Colonic mucosa (tissue), 4 donors: Measurements from ENCODE around the gene TMEM198. TPM values are rescaled to one million over a fixed set of nuclear protein-coding genes. Genes with fewer than 3 reads are reported as not detected.

Source experiments
- DNase-seq: peaks from one replicate; pipeline ENCODE4 v3.0.0-alpha.2; 2020
- H3K27ac ChIP-seq: fragments of 200-600 bp; one replicate; pipeline ENCODE4 v1.8.0; 2021
- H3K27me3 ChIP-seq: fragments of 200-600 bp; one replicate; pipeline ENCODE4 v1.8.0; 2021
- H3K36me3 ChIP-seq: fragments of 200-600 bp; one replicate; pipeline ENCODE4 v1.8.0; 2021
- H3K4me1 ChIP-seq: fragments of 200-600 bp; one replicate; pipeline ENCODE4 v1.8.0; 2021; ENCODE audit warnings: mild to moderate bottlenecking
- H3K4me3 ChIP-seq: fragments of 200-600 bp; one replicate; pipeline ENCODE4 v1.8.0; 2021
- H3K9ac ChIP-seq, 2 donors: one replicate each; pipeline ENCODE4 v1.7.0; 2013; ENCODE audit warnings: control low read depth in 2 of 2, low read depth in 2 of 2, low read length in 2 of 2
- H3K9me3 ChIP-seq: fragments of 200-600 bp; one replicate; pipeline ENCODE4 v1.8.0; 2021
- intact Hi-C: fragments of 100-400 bp; cut with DNase I; formaldehyde crosslinking; loops from one replicate; pipeline ENCODE4 v1.14.1; 2022
- total RNA-seq, 2 donors: library from RNA; stranded (reverse); fragmentation: NEBNext Ultra II Directional in 1 of 2; extraction: Animal tissue kit (Norgen Biotek cat#: 25700) in 1 of 2; gene quantifications; one replicate each; pipeline ENCODE4 v1.2.1, GENCODE V29; 2021
- TF ChIP-seq, protein P1 (sequence below): fragments of 200-600 bp; IDR thresholded peaks from one replicate; pipeline ENCODE4 v1.8.0; 2022; ENCODE audit warnings: antibody characterized with exemption, mild to moderate bottlenecking
- donor health status: healthy.
- donor health status: DM: no; HTN: no; CAD: no.
- donor health status: DM: no; HTN: no; CAD: no.

TMEM198 gene
- total RNA-seq, 2 donors from 2014 or later = 1.7 to 2.9 TPM

DNA sequence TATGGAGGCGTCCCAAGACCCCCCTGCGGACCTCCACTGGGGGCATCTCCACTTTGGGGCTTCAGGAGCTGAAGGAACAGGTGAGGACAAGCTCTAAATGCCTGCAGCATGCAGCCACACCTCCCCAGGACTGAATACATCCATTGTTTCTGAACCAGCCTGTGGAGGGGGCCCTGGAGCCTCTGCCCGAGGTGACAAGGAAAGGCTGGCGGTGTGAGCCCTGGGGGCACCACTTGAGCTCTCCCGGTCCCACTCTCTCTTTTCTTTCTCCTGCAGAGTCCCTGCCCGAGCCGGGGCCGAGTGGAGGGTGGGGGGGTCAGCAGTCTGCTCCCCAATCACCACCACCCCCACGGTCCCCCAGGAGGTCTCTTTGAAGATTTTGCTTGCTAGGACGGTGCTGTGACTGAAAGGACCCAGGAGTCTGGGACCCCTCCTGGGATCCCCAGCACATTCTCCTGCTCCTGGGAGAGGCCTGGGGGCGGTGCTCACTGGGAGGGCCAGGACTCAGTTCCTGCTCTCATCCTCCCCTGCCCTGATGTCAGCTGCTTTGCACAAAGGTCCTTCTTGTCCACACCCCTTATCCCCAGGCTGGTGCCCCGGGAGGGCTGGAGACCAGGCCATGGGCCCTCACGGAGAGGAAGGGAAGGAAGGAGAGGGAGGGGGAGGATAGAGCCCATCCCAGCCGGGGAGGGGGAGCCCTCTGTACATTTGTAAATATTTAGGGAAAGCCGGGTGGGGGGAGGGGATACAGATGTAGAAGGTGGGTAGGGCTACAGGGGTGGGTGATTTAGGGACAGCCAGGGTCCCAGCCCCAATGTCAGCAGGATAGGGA, 6.0 kb upstream of the TMEM198 start:
- no peak for DNase-seq
- TF ChIP-seq, protein P1, sequence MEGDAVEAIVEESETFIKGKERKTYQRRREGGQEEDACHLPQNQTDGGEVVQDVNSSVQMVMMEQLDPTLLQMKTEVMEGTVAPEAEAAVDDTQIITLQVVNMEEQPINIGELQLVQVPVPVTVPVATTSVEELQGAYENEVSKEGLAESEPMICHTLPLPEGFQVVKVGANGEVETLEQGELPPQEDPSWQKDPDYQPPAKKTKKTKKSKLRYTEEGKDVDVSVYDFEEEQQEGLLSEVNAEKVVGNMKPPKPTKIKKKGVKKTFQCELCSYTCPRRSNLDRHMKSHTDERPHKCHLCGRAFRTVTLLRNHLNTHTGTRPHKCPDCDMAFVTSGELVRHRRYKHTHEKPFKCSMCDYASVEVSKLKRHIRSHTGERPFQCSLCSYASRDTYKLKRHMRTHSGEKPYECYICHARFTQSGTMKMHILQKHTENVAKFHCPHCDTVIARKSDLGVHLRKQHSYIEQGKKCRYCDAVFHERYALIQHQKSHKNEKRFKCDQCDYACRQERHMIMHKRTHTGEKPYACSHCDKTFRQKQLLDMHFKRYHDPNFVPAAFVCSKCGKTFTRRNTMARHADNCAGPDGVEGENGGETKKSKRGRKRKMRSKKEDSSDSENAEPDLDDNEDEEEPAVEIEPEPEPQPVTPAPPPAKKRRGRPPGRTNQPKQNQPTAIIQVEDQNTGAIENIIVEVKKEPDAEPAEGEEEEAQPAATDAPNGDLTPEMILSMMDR = no peak
- Histone ChIP-seq H3K4me1 (peaks cover 4% of the 10 kb centered on the region), H3K36me3 (no peaks in the 10 kb centered on the region), H3K27ac (no peak overlapping the region), H3K9ac (no peak overlapping the region), H3K27me3 (no peaks in the 10 kb centered on the region), H3K9me3 (no peaks in the 10 kb centered on the region), H3K4me3 (no peak overlapping the region)
- intact Hi-C loops = no loop called here

DNA sequence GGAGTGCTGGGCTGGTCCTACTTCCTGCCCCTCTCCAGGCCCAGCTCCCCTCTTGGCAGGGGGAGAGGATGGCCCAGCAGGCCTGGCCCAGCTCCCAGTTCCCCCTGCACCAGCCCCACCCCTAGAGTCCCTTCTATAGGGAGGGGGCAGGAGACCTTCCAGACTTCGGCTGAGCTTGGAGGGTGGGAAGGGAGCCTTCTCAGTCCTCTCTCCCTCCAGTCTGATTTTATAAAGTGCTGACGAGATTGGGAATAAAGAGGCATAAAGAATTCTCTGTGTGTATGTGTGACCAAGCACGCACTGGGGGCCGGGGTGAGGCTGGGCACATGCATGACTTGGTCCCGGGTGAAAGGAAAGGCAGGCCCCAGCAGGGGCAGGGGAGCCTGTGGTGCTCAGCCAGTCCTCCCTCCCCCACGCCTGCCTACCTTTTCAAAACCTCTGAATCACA, 5.3 kb upstream of the TMEM198 start:
- Histone ChIP-seq H3K27ac (no peak overlapping the region), H3K9ac (no peak overlapping the region), H3K36me3 (no peaks in the 10 kb centered on the region), H3K27me3 (no peaks in the 10 kb centered on the region), H3K4me3 (no peak overlapping the region), H3K4me1 (peaks cover 4% of the 10 kb centered on the region), H3K9me3 (no peaks in the 10 kb centered on the region)
- intact Hi-C loops = no loop called here
- DNase-seq = no peak
- TF ChIP-seq, protein P1 = no peak

DNA sequence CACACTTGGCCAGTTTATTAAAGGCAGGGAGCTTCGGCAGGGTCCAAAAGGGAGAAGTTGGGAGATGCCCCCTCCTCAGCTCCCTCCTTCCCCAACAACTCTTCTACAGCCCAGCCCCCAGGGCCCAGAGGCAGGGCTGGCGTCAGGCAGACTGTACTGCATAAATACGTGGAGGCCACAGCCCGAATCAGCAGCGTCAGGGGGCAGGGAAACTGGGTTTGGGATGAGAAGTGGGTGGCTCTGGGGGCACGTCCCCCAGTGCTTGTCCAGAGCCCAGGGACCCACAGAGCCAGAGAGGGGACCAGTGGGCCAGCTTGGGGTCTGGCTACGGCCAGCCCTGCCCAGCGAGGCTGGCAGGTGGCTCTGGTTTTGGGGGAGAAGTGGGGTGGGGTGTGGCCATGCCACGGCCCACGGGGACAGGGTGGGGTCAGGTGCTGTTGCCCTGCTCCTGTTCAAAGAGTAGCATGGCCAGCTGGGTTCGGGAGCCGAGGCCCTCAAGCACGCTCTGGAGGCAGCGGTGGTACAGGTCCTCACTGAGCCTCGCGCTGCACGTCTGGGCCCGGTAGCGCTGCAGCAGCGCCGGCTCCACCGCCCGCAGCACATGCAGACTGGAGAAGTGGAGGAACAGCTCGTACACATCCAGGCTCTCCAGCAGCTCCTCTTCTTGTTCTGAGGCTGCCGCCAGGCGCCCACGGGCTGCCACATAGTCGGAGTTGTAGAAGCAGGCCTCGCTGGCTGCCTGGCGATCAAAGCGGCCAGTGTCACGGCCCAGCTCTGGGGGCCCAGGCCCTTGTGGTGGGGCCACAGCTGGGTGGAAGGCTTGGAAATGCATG, 4.7 kb upstream of the TMEM198 start:
- Histone ChIP-seq H3K4me1 (peaks cover 4% of the 10 kb centered on the region), H3K9me3 (no peaks in the 10 kb centered on the region), H3K4me3 (no peak overlapping the region), H3K9ac (no peak overlapping the region), H3K27ac (no peak overlapping the region), H3K27me3 (no peaks in the 10 kb centered on the region), H3K36me3 (no peaks in the 10 kb centered on the region)
- intact Hi-C loops = no loop called here
- DNase-seq = no peak
- TF ChIP-seq, protein P1 = no peak

DNA sequence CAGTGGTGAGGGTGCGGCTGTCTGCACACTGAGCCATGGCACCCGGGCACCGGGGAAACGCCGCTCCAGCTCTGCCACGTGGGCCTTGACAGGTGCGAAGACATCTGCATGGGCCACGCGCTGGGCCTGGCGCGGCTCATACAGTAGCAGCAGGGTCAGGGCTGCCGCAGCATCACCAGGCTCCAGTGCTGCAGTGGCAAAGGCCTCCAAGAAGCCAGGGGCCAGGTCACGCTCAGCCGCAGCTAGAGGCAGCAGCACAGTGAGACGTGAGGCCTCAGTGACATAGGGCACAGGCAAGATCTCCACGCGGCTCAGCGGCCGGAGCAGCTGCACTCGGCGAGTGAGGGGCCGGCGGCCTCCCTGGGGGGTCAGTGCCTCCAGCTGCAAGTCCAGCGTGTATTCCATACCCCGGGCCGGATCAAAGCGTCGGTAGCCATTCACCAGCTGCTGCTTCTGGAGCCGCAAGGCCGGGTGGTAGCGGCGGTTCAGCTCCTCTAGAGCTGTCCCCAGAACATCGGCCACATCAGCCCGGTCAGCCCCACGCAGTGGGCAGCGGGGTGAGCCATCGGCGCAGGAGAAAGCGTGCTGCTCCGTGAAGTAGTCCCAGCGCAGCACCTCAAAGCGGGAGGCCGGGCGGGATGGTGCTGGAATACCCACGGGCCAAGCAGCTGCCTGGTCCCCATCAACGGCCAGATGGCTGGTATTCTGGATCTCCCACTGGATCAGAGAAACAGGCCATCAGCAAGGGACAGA, 3.7 kb upstream of the TMEM198 start:
- no peak for DNase-seq
- TF ChIP-seq, protein P1 = no peak
- Histone ChIP-seq H3K4me3 (no peak overlapping the region), H3K27me3 (no peaks in the 10 kb centered on the region), H3K4me1 (peaks cover 4% of the 10 kb centered on the region), H3K9ac (no peak overlapping the region), H3K36me3 (no peaks in the 10 kb centered on the region), H3K27ac (no peak overlapping the region), H3K9me3 (no peaks in the 10 kb centered on the region)
- intact Hi-C loops = loop anchor here (2.0 to 5.0 kb wide), 2 partner anchors 103 to 147 kb away; no protein-coding TSS in a partner anchor
